HuH-7.5 (cell line): ENCODE data around the gene RAB21.
"Not testable (repeated sequence)": the region's sequence is repeated elsewhere in the genome, so short reads cannot be mapped to it uniquely, and the experiment has no call there.

Experiments used
- DNase-seq: peaks from one replicate; pipeline ENCODE4 v3.0.0; 2011; ENCODE audit warnings: low spot score

The RAB21 gene

GRCh38 chr12:71799106-71799505 is 44.4 kb downstream of the RAB21 start:
- DNase-seq = no peak

DNA sequence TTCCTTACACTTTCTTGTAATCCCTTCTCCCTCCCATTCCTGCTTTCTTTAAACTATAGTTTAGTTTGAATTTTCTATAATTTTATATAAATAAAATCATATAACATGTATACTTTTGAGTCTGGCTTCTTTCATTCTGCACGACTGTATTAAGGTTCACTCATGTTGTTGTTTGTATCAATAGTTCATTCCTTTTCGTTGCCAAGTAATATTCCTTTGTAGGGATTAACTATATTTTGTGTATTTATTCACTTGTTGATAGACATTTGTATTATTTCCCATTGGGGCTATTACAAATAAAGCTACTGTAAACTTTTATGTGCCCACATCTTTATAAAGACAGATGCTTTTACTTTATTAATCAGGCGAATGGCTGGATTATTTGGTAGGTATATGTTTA is 45.5 kb downstream of the RAB21 start:
- no peak for DNase-seq

- no peak for DNase-seq
Measured at GRCh38 chr12:71804505-71804904, 49.8 kb downstream of the RAB21 start.

DNA sequence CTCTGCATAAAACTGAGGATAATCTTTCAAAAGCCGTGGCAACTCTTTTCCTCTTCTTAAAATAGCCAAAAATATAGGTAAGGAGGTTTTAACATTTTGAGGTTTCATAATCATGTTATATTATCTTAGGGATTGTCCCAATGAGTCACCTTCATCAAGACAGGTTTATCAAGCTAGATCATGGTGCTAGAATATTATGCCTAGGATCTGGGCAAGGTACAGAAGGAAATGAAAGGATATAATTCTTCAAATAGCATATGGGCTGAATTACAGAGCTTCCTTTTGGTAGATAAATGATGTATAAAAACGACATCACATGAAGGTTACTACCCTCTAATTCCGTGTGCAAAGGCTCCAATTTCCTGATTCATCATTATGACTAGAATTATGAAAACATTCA is 56.3 kb downstream of the RAB21 start:
- no peak for DNase-seq

GRCh38 chr12:71815242-71815641 is 60.6 kb downstream of the RAB21 start:
- not testable (repeated sequence) for DNase-seq

DNA sequence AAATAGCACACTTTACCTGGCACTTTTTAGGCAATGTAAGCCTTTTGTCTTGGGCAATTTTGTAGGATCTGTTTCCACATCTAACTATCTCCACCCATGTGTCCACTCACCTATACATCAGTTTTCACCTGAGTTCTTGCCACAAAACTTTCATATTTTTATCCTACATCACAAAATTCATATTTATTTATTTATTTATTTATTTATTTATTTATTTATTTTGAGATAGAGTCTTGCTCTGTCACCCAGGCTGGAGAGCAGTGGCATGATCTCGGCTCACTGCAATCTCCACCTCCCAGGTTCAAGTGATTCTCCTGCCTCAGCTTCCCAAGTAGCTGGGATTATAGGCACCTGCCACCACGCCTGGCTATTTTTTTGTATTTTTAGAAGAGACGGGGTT is 67.4 kb downstream of the RAB21 start:
- DNase-seq = not testable (repeated sequence)

- no peak for DNase-seq
Measured at GRCh38 chr12:71828813-71829212, 74.2 kb downstream of the RAB21 start.

DNA sequence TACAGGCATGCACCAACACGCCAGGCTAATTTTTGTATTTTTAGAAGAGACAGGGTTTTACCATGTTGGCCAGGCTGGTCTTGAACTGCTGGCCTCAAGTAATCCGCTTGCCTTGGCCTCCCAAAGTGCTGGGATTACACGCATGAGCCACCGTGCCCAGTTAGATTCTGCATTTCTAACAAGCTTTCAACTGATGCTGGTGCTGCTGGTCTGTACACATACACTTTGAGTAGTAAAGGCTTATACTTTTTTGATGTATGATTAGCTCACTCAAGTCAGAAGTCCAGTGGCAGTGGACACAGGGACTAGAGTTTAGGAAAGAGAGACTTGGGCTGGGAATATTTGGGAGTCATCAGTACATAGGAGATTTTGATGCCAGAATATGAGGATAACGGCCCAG is 82.7 kb downstream of the RAB21 start:
- no peak for DNase-seq

GRCh38 chr12:71838231-71838630 is 83.6 kb downstream of the RAB21 start:
- DNase-seq = no peak

GRCh38 chr12:71838676-71839075 is 84.0 kb downstream of the RAB21 start:
- no peak for DNase-seq

- no peak for DNase-seq
Measured at GRCh38 chr12:71840231-71840847, 85.7 kb downstream of the RAB21 start.

DNA sequence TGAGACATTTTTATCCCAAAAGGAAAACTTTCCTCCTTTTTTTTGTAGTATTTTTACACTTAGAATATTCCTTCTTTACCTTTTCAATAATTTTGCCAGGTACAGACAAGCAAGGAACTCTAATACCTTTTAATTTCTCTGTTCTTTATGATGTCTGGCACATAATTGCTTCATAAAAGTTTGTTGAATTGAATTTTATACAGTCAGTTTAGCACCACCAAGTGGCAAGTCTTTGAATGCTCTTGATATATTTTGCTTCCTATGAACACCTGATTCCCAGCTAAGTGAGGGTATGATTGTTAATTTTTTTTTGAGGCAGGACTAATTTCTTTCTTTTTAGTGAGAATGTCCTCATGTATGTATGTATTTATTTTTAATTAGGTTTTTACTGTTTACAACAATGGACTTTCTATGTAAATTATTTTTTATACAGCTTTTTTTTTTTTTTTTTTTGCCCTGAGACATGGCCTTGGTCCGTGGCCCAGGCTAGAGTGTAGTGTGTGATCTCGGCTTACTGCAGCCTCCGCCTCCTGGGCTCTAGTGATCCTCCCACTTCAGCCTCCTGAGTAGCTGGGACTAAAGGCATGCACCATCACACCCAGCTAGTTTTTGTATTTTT is 91.8 kb downstream of the RAB21 start:
- no peak for DNase-seq

DNA sequence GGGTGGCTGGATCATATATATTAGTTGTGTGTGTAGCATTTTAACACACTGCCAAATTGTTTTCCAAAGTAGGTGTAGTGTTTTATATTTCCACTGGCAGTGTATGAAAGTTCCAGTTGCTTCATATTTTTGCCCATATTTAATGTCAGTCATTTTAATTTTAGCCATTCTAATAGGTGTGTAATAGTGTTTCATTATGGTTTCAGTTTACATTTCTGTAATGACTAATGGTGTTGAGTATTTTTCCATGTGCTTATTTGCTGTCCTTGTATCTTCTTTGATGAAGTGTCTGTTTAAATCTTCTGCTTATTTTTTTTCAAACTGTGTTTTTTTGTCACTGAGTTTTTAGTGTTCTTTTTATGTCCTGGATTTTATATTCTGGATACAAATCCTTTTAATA is 93.5 kb downstream of the RAB21 start:
- DNase-seq = no peak

DNA sequence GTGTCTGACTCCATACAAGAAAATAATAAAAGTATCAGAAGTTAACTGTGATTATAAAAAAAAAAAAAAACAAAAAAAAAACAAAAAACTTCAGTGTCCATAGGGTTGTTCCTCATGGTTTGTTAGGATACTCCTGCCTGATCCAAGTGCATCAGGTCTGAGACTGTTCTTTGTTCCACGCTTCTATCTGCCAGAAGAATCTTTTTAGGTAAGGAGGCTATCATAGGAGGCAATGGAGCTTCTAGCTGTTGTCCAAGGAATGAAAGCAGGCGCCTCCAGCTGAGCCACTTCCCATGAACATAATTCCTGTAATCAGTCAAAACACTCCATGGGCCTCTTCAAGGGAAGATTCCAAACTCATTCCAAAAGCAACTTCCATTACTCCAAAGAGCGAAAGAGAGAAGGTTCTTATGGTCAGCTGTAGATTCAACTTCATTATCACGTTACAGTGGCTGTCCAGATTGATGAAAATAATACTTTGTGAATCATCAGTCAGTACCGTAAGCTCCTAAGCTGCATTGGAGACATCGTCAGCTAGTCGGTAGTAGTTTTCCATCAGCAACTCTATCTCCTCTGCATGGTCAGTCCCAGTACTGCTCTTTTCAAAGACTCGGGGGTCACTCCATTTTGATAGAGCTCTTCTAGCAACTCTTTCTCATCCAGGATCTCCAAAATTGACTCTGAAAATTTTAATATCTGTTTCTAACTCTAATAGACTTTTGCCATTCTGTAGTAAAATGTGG is 94.6 kb downstream of the RAB21 start:
- no peak for DNase-seq
